Stimulated activated CD4-positive, alpha-beta T cell treated with anti-CD3 and anti-CD28 coated beads, TNF-alpha, amount 100 ng/mL, for 24 hours (primary cell): ENCODE measurements around the gene RNF43.
"Not testable (repeated sequence)": the region's sequence is repeated elsewhere in the genome, so short reads cannot be mapped to it uniquely, and the experiment has no call there.

Experiments used
- DNase-seq, 3 experiments: peaks; one replicate each; pipeline ENCODE4 v3.0.0-alpha.2; 2020; ENCODE audit warnings: low read depth in 3 of 3

Gene RNF43

GRCh38 chr17:58409432-58409831 lies 7.9 kb downstream of the RNF43 start:
- DNase-seq = no peak

- DNase-seq = no peak
Observed at GRCh38 chr17:58403311-58403710, 14.0 kb downstream of the RNF43 start.

GRCh38 chr17:58402679-58403078 lies 14.7 kb downstream of the RNF43 start:
- no peak for DNase-seq

GRCh38 chr17:58402047-58402446 lies 15.3 kb downstream of the RNF43 start:
- DNase-seq = no peak

- DNase-seq = no peak
Observed at GRCh38 chr17:58401287-58401686, 16.0 kb downstream of the RNF43 start.

GRCh38 chr17:58400826-58401225 lies 16.5 kb downstream of the RNF43 start:
- DNase-seq = no peak

- DNase-seq = no peak
Observed at GRCh38 chr17:58399974-58400373, 17.4 kb downstream of the RNF43 start.

- DNase-seq = no peak
Observed at GRCh38 chr17:58398574-58399266, 18.6 kb downstream of the RNF43 start.

- DNase-seq = not testable (repeated sequence)
Observed at GRCh38 chr17:58397421-58397820, 19.9 kb downstream of the RNF43 start.

- DNase-seq = no peak
Observed at GRCh38 chr17:58396173-58396572, 21.2 kb downstream of the RNF43 start.

- no peak for DNase-seq
Observed at GRCh38 chr17:58394534-58395223, 22.7 kb downstream of the RNF43 start.

GRCh38 chr17:58391302-58391984 lies 25.9 kb downstream of the RNF43 start:
- no peak for DNase-seq

- no peak for DNase-seq
Observed at GRCh38 chr17:58390884-58391283, 26.4 kb downstream of the RNF43 start.

GRCh38 chr17:58388302-58389190 lies 28.8 kb downstream of the RNF43 start:
- no peak for DNase-seq

GRCh38 chr17:58387834-58388233 lies 29.5 kb downstream of the RNF43 start:
- DNase-seq = no peak

- DNase-seq = no peak
Observed at GRCh38 chr17:58386708-58387107, 30.6 kb downstream of the RNF43 start.

- DNase-seq = no peak
Observed at GRCh38 chr17:58385359-58385899, 31.9 kb downstream of the RNF43 start.

- DNase-seq = no peak
Observed at GRCh38 chr17:58384897-58385296, 32.4 kb downstream of the RNF43 start.

GRCh38 chr17:58383892-58384462 lies 33.4 kb downstream of the RNF43 start:
- DNase-seq = no peak

- DNase-seq = no peak
Observed at GRCh38 chr17:58382872-58383242, 34.5 kb downstream of the RNF43 start.
